GM19395 (cell line): ENCODE measurements around the gene PXMP2.
"Not testable (repeated sequence)": the region's sequence is repeated elsewhere in the genome, so short reads cannot be mapped to it uniquely, and the experiment has no call there.

Experiments used
- ATAC-seq: cut with Tn5 transposase; IDR thresholded peaks from one replicate; pipeline ENCODE4 v1.9.1; 2021; ENCODE audit warnings: mild to moderate bottlenecking, moderate library complexity; ENCODE audit not compliant: unreplicated experiment

PXMP2 gene

GRCh38 chr12:132747395-132747794 lies 60.0 kb downstream of the PXMP2 start:
- no peak for ATAC-seq

GRCh38 chr12:132747896-132748295 lies 60.5 kb downstream of the PXMP2 start:
- ATAC-seq, result no peak

GRCh38 chr12:132748319-132748718 lies 60.9 kb downstream of the PXMP2 start:
- no peak for ATAC-seq

GRCh38 chr12:132753670-132754069 lies 66.3 kb downstream of the PXMP2 start:
- ATAC-seq, result not testable (repeated sequence)

DNA sequence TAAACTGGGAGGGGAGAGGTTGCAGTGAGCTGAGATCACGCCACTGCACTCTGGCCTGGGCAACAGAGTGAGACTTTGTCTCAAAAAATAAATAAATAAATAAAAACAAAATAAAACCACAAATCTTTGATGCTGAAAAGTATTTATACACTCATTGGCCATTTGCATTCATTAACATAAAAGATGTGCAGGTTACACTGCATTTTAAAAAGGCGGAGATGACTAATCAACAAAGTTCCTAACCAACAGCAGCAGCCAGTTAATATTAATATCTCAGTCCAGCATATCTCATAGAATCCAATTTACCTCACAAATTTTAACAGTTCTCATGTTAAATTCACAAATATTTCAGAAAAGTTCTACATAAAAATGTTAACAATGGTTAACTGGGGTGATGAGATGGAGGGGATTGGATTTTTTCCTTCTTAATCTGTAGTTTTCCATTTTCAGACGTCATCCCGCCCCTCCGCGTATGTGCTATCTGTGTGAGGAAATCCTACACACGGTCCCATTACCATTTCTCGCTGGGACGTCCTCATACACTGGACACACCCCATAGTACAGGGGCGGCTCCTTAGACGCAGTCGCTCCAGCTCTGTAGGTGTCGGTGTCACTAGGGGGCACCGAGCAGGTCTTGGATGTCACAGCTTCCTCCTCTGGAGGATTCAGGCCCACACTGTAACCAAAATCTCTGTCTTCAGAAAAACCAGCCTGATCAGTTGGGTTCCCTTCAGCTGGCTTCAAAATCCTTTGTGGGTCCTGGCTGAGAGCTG lies 67.0 kb downstream of the PXMP2 start:
- ATAC-seq, result no peak
